GM13976 (cell line): Measurements from ENCODE around the gene GRB2.

Experiments
- DNase-seq: peaks from one replicate; pipeline ENCODE4 v3.0.0; 2012; ENCODE audit warnings: low spot score
- CTCF ChIP-seq: IDR thresholded peaks from 2 replicates; pipeline ENCODE4 v1.5.1; 2012; ENCODE audit warnings: borderline replicate concordance, mild to moderate bottlenecking; ENCODE audit not compliant: insufficient read depth; ENCODE audit errors: extremely low read depth, missing control alignments, control extremely low read depth
- in situ Hi-C: fragments of 300-500 bp; cut with MboI; formaldehyde crosslinking; loops from one replicate; pipeline ENCODE4 v1.12.0; 2022; ENCODE audit warnings: low sequenced_read_pairs, mixed read lengths, inconsistent platforms; ENCODE audit not compliant: unreplicated experiment

Gene GRB2

GRCh38 chr17:75403131-75403530, 2.3 kb downstream of the GRB2 start:
- no peak for TF ChIP-seq CTCF
- in situ Hi-C loops: loop anchor here (10.0 kb wide), 1 partner anchor 78 kb away; no protein-coding TSS in a partner anchor
- no peak for DNase-seq

DNA sequence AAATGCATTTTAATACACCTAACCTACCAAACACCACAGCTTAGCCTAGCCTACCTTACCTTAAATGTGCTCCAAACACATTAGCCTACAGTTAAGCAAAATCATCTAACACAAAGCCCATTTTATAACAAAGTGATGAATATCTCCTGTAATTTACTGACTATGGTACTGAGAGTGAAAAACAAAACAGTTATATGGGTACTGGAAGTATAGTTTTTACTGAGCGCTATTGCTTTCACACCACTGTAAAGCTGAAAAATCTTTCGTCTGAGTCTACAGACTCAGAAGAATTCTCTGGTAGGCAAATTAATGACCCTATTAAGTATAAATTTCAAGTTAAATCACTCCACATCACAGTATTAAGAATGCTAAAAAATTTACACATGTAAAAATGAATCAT, 3.5 kb downstream of the GRB2 start:
- in situ Hi-C loops: loop anchor here (10.0 kb wide), 1 partner anchor 77 kb away; no protein-coding TSS in a partner anchor
- TF ChIP-seq CTCF: no peak
- no peak for DNase-seq

DNA sequence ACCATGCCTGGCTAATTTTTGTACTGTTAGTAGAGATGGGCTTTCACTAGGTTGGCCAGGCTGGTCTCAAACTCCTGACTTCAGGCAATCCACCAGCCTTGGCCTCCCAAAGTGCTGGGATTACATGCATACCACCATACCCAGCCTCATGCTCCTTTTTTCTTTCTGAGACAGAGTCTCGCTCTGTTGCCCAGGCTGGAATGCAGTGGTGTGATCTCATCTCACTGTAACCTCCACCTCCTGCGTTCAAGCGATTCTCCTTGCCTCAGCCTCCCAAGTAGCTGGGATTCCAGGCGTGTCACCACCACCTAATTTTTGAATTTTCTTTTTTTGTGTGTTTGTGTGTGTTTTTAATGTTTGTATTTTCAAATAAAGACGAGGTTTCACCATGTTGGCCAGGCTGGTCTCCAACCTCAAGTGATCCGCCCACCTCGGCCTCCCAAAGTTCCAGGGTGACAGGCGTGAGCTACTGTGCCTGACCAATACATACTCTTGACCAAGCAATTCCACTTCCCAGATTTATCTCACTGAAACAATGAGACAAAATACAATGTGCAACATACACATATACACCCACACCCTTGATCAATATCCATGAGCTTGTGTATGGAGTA, 5.0 kb downstream of the GRB2 start:
- in situ Hi-C loops: loop anchor here (10.0 kb wide), 1 partner anchor 76 kb away; no protein-coding TSS in a partner anchor
- DNase-seq: no peak
- TF ChIP-seq CTCF: no peak

DNA sequence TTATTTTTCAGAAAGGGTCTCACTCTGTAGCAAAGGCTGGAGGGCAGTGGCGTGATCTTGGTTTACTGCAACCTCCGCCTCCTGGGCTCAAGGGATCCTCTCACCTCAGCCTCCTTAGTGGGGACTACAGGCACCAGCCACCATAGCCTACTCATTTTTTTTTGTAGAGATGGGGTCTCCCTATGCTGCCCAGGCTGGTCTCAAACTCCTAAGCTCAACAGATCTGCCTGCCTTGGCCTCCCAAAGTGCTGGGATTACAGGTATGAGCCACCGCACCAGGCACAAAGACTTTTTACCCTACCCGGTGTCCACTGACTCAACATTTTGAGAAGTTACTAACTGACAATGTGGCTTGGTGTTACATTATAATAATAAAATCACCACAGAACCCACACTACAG, 7.2 kb downstream of the GRB2 start:
- no peak for TF ChIP-seq CTCF
- DNase-seq: no peak
- in situ Hi-C loops: no loop called here

GRCh38 chr17:75397217-75397616, 8.3 kb downstream of the GRB2 start:
- in situ Hi-C loops: no loop called here
- no peak for TF ChIP-seq CTCF
- DNase-seq: no peak

DNA sequence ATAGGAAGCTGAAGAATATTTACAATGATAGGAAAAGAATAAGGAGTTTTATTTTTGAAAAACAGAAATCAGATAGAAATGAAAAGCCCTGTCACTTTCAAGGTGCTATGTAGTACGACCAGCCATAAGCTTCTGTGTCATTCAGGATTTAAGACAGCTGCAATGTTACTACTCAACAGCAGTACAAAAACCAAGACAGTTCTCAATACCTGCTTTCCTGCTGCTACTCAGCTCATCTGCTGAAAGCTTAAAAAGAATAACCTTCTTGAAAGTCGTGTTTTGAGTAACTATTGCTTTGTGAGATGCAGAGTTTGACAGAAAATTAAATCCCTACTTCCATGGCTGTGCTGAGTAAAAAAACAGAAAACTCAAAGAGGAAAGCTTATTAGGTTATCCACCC, 8.7 kb downstream of the GRB2 start:
- in situ Hi-C loops: no loop called here
- no peak for TF ChIP-seq CTCF
- no peak for DNase-seq
